Ishikawa (cell line): ENCODE data around the gene CT45A3.
A peak's percentile ranks its signal among the peaks of the same experiment; 100 is the strongest.

ENCODE experiments used
- RAD21 ChIP-seq: IDR thresholded peaks from 2 replicates; pipeline ENCODE4 v1.6.1; 2012; ENCODE audit warnings: low read depth

CT45A3 gene

DNA sequence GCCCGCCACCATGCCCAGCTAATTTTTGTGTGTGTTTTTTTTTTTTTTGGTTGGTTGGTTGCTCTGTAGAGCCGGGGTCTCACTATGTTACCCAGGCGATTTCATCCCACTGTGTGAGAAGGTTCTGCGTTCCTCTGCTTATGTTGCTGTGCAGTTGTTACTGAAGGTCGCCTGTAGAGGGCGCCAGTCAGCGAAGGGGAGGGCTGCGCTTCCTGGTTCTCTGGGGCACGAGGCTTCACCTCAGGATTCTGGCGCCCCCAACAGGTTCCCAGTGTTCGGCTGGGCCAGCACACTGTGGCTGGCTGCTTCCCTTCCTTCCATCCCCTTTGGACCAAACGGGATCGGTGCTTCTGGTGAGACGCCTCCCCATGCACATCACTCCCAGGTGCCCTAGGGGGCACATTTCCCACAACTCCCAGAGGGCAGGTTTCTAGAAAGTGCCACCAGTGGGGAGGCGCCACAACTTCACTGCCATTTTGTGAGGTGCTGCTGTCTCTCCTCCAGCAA lies 54.8 kb downstream of the CT45A3 start, which contains the start of gene CT45A1:
TSS of gene CT45A1 (plus strand) at position 457 of the 507 bp plus-strand sequence. CDS start 5,302 bp downstream, outside the sequence.
- TF ChIP-seq RAD21 = peak; percentile 14; the same call in 1 of the 2 replicates
